HepG2 (cell line): ENCODE results near the gene SNRNP27. TPM values are rescaled to one million over a fixed set of nuclear protein-coding genes. Genes with fewer than 3 reads are reported as not detected.
A peak's percentile ranks its signal among the peaks of the same experiment; 100 is the strongest.

Experiments
- ATF1 ChIP-seq: IDR thresholded peaks from 2 replicates; pipeline ENCODE4 v1.6.1; 2016; ENCODE audit warnings: mild to moderate bottlenecking, control low read depth
- EZH2 ChIP-seq: conservative IDR thresholded peaks from 2 replicates; pipeline ENCODE4 v1.6.1; 2012; ENCODE audit warnings: mild to moderate bottlenecking, low read depth, low read length, moderate library complexity
- GLI4 ChIP-seq: sonication (generic); formaldehyde crosslinking; IDR thresholded peaks from 2 replicates; pipeline ENCODE4 v1.5.1; 2020; ENCODE audit warnings: missing genetic modification reagents, mild to moderate bottlenecking, moderate library complexity, borderline replicate concordance
- HDAC6 ChIP-seq: fragments of 200-600 bp; sonication (generic); IDR thresholded peaks from 2 replicates; pipeline ENCODE4 v1.7.0; 2017; ENCODE audit warnings: mild to moderate bottlenecking, antibody characterized with exemption, low read length, low read depth
- HNRNPL ChIP-seq: fragments of 200-400 bp; formaldehyde crosslinking; IDR thresholded peaks from 2 replicates; pipeline ENCODE4 v1.6.1; 2017; ENCODE audit warnings: mild to moderate bottlenecking, low read depth, low read length
- IRF2 ChIP-seq: IDR thresholded peaks from 2 replicates; pipeline ENCODE4 v1.6.1; 2018; ENCODE audit warnings: missing genetic modification reagents, missing compliant biosample characterization
- MLLT10 ChIP-seq: sonication (generic); formaldehyde crosslinking; IDR thresholded peaks from 2 replicates; pipeline ENCODE4 v1.4.0; 2020; ENCODE audit warnings: missing genetic modification reagents
- NR2C2 ChIP-seq: sonication (generic); formaldehyde crosslinking; IDR thresholded peaks from 2 replicates; pipeline ENCODE4 v1.4.0; 2020; ENCODE audit warnings: missing genetic modification reagents, mild to moderate bottlenecking, moderate library complexity, borderline replicate concordance
- PAF1 ChIP-seq: IDR thresholded peaks from 2 replicates; pipeline ENCODE4 v1.6.1; 2016; ENCODE audit warnings: missing genetic modification reagents, missing compliant biosample characterization
- PCBP1 ChIP-seq: fragments of 200-400 bp; formaldehyde crosslinking; IDR thresholded peaks from 2 replicates; pipeline ENCODE4 v1.6.1; 2017; ENCODE audit warnings: mild to moderate bottlenecking, low read depth, low read length, borderline replicate concordance
- PHF21A ChIP-seq: sonication (generic); formaldehyde crosslinking; IDR thresholded peaks from 2 replicates; pipeline ENCODE4 v1.5.0; 2020; ENCODE audit warnings: mild to moderate bottlenecking, missing genetic modification reagents
- POGK ChIP-seq: sonication (generic); formaldehyde crosslinking; conservative IDR thresholded peaks from 2 replicates; pipeline ENCODE4 v1.8.0; 2022; ENCODE audit warnings: mild to moderate bottlenecking, moderate library complexity, missing genetic modification reagents
- SP2 ChIP-seq: sonication (generic); formaldehyde crosslinking; IDR thresholded peaks from 2 replicates; pipeline ENCODE4 v1.5.1; 2020; ENCODE audit warnings: mild to moderate bottlenecking, missing genetic modification reagents
- THAP11 ChIP-seq: IDR thresholded peaks from 2 replicates; pipeline ENCODE4 v1.6.1; 2016; ENCODE audit warnings: missing biosample characterization, missing genetic modification reagents
- ZBTB4 ChIP-seq: sonication (generic); formaldehyde crosslinking; IDR thresholded peaks from 2 replicates; pipeline ENCODE4 v1.4.0; 2020; ENCODE audit warnings: missing genetic modification reagents, mild to moderate bottlenecking, borderline replicate concordance
- ZEB1 ChIP-seq: IDR thresholded peaks from 2 replicates; pipeline ENCODE4 v1.6.1; 2012; ENCODE audit warnings: mild to moderate bottlenecking, low read depth, inconsistent platforms; ENCODE audit not compliant: insufficient replicate concordance
- ZHX1 ChIP-seq: sonication (generic); formaldehyde crosslinking; IDR thresholded peaks from 2 replicates; pipeline ENCODE4 v1.8.1; 2022; ENCODE audit warnings: low read depth, mild to moderate bottlenecking, missing genetic modification reagents
- ZNF263 ChIP-seq: sonication (generic); formaldehyde crosslinking; IDR thresholded peaks from 2 replicates; pipeline ENCODE4 v1.4.0; 2020; ENCODE audit warnings: missing genetic modification reagents
- ZNF597 ChIP-seq: sonication (generic); formaldehyde crosslinking; IDR thresholded peaks from 2 replicates; pipeline ENCODE4 v1.5.0; 2020; ENCODE audit warnings: missing genetic modification reagents
- ZNF746 ChIP-seq: sonication (generic); formaldehyde crosslinking; IDR thresholded peaks from 2 replicates; pipeline ENCODE4 v1.8.0; 2022; ENCODE audit warnings: mild to moderate bottlenecking, missing genetic modification reagents
- ZNF816 ChIP-seq: sonication (generic); formaldehyde crosslinking; IDR thresholded peaks from 2 replicates; pipeline ENCODE4 v1.8.0; 2022; ENCODE audit warnings: missing genetic modification reagents, mild to moderate bottlenecking, borderline replicate concordance
- polyA plus RNA-seq, 8 experiments: library from polyadenylated mRNA; depleted of rRNA in 3 of 8; stranded (reverse) in 7 of 8; unstranded in 1 of 8; fragments of >200 nt; fragmentation: Illumina TruSeq in 4 of 8; extraction: Trizol in 4 of 8; gene quantifications; 2 replicates each; pipeline versions ENCODE4 v1.2.1 to v1.2.3, GENCODE V29; 2011 to 2016; ENCODE audit warnings: low read depth in 4 of 8, missing spikeins in 1 of 8, mixed read lengths in 1 of 8; ENCODE audit not compliant: insufficient read depth in 1 of 8
- total RNA-seq, 5 experiments: library from RNA; depleted of rRNA; stranded (reverse); fragments of >200 nt; fragmentation: Illumina TruSeq; extraction: Trizol; gene quantifications; 2 replicates each; pipeline ENCODE4 v1.2.3, GENCODE V29; 2016; ENCODE audit warnings: low read depth in 1 of 5

Gene SNRNP27
- total and polyA plus RNA-seq, 2 of the 13 experiments (the other 11 are each of a cell fraction or from before 2014, with no cell fraction given) = 49.8 to 54.6 TPM

GRCh38 chr2:69933839-69934613, 40.3 kb downstream of the SNRNP27 start (continued):
- TF ChIP-seq ZNF816 (CRISPR knock-in tag) (no peak), NR2C2 (CRISPR knock-in tag) (peak; percentile 35; the same call in 1 of the 2 replicates), PCBP1 (no peak), SP2 (CRISPR knock-in tag) (no peak), ZEB1 (no peak), IRF2 (CRISPR knock-in tag) (no peak), PHF21A (CRISPR knock-in tag) (peak; percentile 58), PAF1 (CRISPR knock-in tag) (no peak), EZH2 (no peak), GLI4 (CRISPR knock-in tag) (no peak), ATF1 (0 out of 2 replicates have a peak, but pooled peaks have one; percentile 52), POGK (CRISPR knock-in tag) (peak; percentile 97), MLLT10 (CRISPR knock-in tag) (no peak), HDAC6 (no peak), ZNF746 (CRISPR knock-in tag) (peak; percentile 20; the same call in 1 of the 2 replicates), HNRNPL (no peak), THAP11 (peak; percentile 32; the same call in 1 of the 2 replicates), ZNF597 (CRISPR knock-in tag) (no peak), ZNF263 (CRISPR knock-in tag) (no peak), ZBTB4 (CRISPR knock-in tag) (no peak), ZHX1 (CRISPR knock-in tag) (no peak)
